PC-9 (cell line): ENCODE results near the gene PAN3. TPM values are rescaled to one million over a fixed set of nuclear protein-coding genes. Genes with fewer than 3 reads are reported as not detected.

ENCODE experiments used
- BruUV-seq: library from RNA; stranded (reverse); fragments of 400-500 nt; replicated peaks from 2 replicates; lab custom pipeline; 2021; lab: Mats Ljungman, UMichigan
- CTCF ChIA-PET: fragments of 300-600 bp; sonication (Branson Sonifier 250); formaldehyde crosslinking; loops from one replicate; lab custom pipeline; 2022; ENCODE audit warnings: antibody characterized with exemption; lab: Charles Lee
- POLR2A ChIA-PET: fragments of 300-600 bp; sonication (Branson Sonifier 250); formaldehyde crosslinking; loops from one replicate; lab custom pipeline; 2022; ENCODE audit warnings: antibody characterized with exemption; ENCODE audit not compliant: unreplicated experiment; lab: Charles Lee
- DNase-seq, 2 experiments: peaks; one replicate each; pipeline versions ENCODE4 v3.0.0 to v3.0.0-alpha.2; 2015 to 2022; ENCODE audit warnings: mixed read lengths in 1 of 2
- H2AFZ ChIP-seq: fragments of 200-600 bp; sonication (generic); 2 replicates; pipeline ENCODE4 v1.8.1; 2017; ENCODE audit warnings: antibody characterized with exemption
- H3F3A ChIP-seq: fragments of 200-600 bp; sonication (generic); 2 replicates; pipeline ENCODE4 v1.8.1; 2017; ENCODE audit warnings: antibody characterized with exemption, mild to moderate bottlenecking, low read depth; ENCODE audit not compliant: insufficient read depth
- H3K27ac ChIP-seq: fragments of 200-600 bp; sonication (generic); 2 replicates; pipeline ENCODE4 v1.6.1; 2016; ENCODE audit warnings: mixed run types
- H3K27me3 ChIP-seq: fragments of 200-600 bp; sonication (generic); 2 replicates; pipeline ENCODE4 v1.6.1; 2016; ENCODE audit warnings: low read depth, mixed run types; ENCODE audit not compliant: insufficient read depth
- H3K36me3 ChIP-seq: fragments of 200-600 bp; sonication (generic); 2 replicates; pipeline ENCODE4 v1.6.1; 2016; ENCODE audit warnings: low read depth, mixed run types
- H3K4me1 ChIP-seq: fragments of 200-600 bp; sonication (generic); replicated peaks from 2 replicates; pipeline ENCODE4 v1.6.1; 2016; ENCODE audit warnings: mixed run types; ENCODE audit not compliant: insufficient read depth
- H3K4me2 ChIP-seq: fragments of 200-600 bp; sonication (generic); 2 replicates; pipeline ENCODE4 v1.6.1; 2017; ENCODE audit warnings: mixed run types
- H3K4me3 ChIP-seq: fragments of 200-600 bp; sonication (generic); 2 replicates; pipeline ENCODE4 v1.6.1; 2016; ENCODE audit warnings: mixed run types
- H3K79me2 ChIP-seq: fragments of 200-600 bp; sonication (generic); 2 replicates; pipeline ENCODE4 v1.6.1; 2017; ENCODE audit warnings: low read depth, mixed run types
- H3K9me2 ChIP-seq: fragments of 200-600 bp; sonication (generic); 2 replicates; pipeline ENCODE4 v1.8.1; 2017; ENCODE audit warnings: mild to moderate bottlenecking; ENCODE audit not compliant: insufficient read depth
- H3K9me3 ChIP-seq: fragments of 200-600 bp; sonication (generic); 2 replicates; pipeline ENCODE4 v1.8.1; 2016; ENCODE audit warnings: low read depth; ENCODE audit not compliant: insufficient read depth
- H4K20me1 ChIP-seq: fragments of 200-600 bp; sonication (generic); 2 replicates; pipeline ENCODE4 v1.8.1; 2017; ENCODE audit not compliant: insufficient read depth
- EZH2 ChIP-seq: fragments of 200-600 bp; sonication (generic); IDR thresholded peaks from 2 replicates; pipeline ENCODE4 v1.8.0; 2017; ENCODE audit warnings: antibody characterized with exemption, low read depth
- intact Hi-C: fragments of 100-400 bp; cut with micrococcal nuclease; formaldehyde crosslinking; loops from one replicate; pipeline ENCODE4 v1.10.0; 2022; ENCODE audit not compliant: unreplicated experiment
- total RNA-seq: library from RNA; stranded (reverse); gene quantifications from 2 replicates; pipeline ENCODE4 v1.2.3, GENCODE V29; 2021
- TF ChIP-seq, protein P1 (sequence below): fragments of 200-600 bp; sonication (generic); conservative IDR thresholded peaks from 2 replicates; pipeline ENCODE4 v1.6.1; 2017; ENCODE audit warnings: mixed run types, antibody characterized with exemption, mild to moderate bottlenecking, moderate library complexity

PAN3 gene
- total RNA-seq, 1 experiment from 2014 or later = 34.6 TPM

DNA sequence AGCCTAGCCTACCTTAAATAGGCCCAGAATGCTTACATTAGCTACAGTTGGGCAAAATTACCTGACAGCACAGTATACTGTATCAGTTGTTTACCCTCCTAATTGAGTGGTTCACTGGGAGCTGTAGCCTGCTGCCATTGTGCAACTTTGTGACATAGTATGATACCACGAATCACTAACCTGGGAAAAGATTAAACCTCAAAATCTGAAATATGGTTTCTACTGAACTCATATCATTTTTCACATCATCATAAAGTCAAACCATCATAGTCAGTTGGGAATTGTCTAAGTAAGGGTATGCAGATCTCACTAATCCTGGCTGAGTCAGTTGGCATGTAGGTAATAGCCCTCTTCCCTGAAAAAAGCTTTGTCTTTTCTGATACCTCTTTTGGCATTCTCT is 9.2 kb downstream of the PAN3 start:
- Histone ChIP-seq H3K36me3 (peaks cover 3% of the 10 kb centered on the region; the same call in 1 of the 2 replicates), H2AFZ (no peak overlapping the region), H3K4me3 (no peak overlapping the region), H3K4me1 (peaks cover 15% of the 10 kb centered on the region), H3K4me2 (no peak overlapping the region), H3K27ac (no peak overlapping the region), H3K9me2 (no peaks in the 10 kb centered on the region), H3K79me2 (peaks cover 100% of the 10 kb centered on the region), H4K20me1 (peaks cover 62% of the 10 kb centered on the region), H3K9me3 (no peaks in the 10 kb centered on the region), H3K27me3 (no peaks in the 10 kb centered on the region), H3F3A (no peaks in the 10 kb centered on the region; the same call in 1 of the 2 replicates)
- POLR2A ChIA-PET = no interaction called here
- no TSS peak for BruUV-seq
- CTCF ChIA-PET = no interaction called here
- peak in 1 of 2 experiments; percentile 49 for DNase-seq
- intact Hi-C loops = no loop called here
- TF ChIP-seq, protein P1, sequence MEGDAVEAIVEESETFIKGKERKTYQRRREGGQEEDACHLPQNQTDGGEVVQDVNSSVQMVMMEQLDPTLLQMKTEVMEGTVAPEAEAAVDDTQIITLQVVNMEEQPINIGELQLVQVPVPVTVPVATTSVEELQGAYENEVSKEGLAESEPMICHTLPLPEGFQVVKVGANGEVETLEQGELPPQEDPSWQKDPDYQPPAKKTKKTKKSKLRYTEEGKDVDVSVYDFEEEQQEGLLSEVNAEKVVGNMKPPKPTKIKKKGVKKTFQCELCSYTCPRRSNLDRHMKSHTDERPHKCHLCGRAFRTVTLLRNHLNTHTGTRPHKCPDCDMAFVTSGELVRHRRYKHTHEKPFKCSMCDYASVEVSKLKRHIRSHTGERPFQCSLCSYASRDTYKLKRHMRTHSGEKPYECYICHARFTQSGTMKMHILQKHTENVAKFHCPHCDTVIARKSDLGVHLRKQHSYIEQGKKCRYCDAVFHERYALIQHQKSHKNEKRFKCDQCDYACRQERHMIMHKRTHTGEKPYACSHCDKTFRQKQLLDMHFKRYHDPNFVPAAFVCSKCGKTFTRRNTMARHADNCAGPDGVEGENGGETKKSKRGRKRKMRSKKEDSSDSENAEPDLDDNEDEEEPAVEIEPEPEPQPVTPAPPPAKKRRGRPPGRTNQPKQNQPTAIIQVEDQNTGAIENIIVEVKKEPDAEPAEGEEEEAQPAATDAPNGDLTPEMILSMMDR = no peak
- no peak for TF ChIP-seq EZH2

DNA sequence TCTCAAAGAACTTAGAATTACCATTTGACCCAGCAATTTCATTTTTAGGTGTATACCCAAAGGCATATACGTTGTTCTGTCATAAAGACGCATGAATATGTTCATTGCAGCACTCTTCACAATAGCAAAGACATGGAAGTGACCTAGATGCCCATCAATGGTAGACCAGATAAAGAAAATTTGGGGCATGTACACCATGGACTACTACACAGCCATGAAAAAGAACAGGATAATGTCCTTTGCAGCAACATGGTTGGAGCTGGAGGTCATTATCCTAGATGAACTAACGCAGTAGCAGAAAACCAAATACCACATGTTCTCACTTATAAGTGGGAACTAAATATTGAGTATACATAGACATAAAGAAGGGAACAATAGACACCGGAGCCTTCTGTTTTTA is 20.7 kb downstream of the PAN3 start:
- Histone ChIP-seq H3K79me2 (peaks cover 96% of the 10 kb centered on the region), H3K9me2 (no peaks in the 10 kb centered on the region), H3K27me3 (no peaks in the 10 kb centered on the region), H3K36me3 (no peaks in the 10 kb centered on the region), H3K4me1 (peaks cover 12% of the 10 kb centered on the region), H3K4me2 (no peak overlapping the region), H3F3A (no peaks in the 10 kb centered on the region), H3K4me3 (no peak overlapping the region), H2AFZ (no peak overlapping the region), H3K27ac (no peak overlapping the region), H4K20me1 (peaks cover 18% of the 10 kb centered on the region; the same call in 1 of the 2 replicates), H3K9me3 (no peaks in the 10 kb centered on the region)
- POLR2A ChIA-PET = no interaction called here
- no peak for DNase-seq
- intact Hi-C loops = no loop called here
- TF ChIP-seq, protein P1 = no peak
- TF ChIP-seq EZH2 = no peak
- BruUV-seq = no TSS peak
- CTCF ChIA-PET = interaction anchor here (0.6 kb wide), 1 partner anchor 620 kb away, joined by 3 read pairs; no protein-coding TSS in a partner anchor

DNA sequence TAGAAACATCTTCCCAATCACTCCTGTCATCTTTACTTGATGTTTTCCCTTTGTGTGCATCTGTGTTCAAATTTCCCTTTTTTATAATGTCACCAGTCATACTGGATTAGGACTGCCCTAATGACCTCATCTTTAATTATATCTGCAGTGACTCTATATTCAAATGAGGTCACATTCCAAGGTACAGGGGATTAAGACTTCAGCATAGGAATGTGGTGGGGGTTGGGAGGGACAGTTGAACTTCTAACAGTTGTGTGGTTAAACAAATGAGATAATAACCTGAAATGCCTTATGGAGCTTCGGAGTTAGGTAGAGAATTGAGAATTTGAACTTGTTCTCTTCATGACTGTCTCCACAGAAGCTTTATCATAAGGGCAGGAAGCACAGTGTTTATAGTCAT is 23.0 kb downstream of the PAN3 start:
- Histone ChIP-seq H2AFZ (no peak overlapping the region), H3K4me1 (peaks cover 12% of the 10 kb centered on the region), H3K79me2 (peaks cover 96% of the 10 kb centered on the region), H3K9me3 (0 out of 2 replicates have a peak, but pooled peaks cover 4% of the 10 kb centered on the region), H4K20me1 (peaks cover 27% of the 10 kb centered on the region), H3K27ac (peak overlapping the region; percentile 21; the same call in 1 of the 2 replicates), H3K36me3 (no peaks in the 10 kb centered on the region), H3K4me2 (no peak overlapping the region), H3K27me3 (no peaks in the 10 kb centered on the region), H3F3A (no peaks in the 10 kb centered on the region), H3K9me2 (no peaks in the 10 kb centered on the region), H3K4me3 (no peak overlapping the region)
- no TSS peak for BruUV-seq
- POLR2A ChIA-PET = no interaction called here
- intact Hi-C loops = no loop called here
- CTCF ChIA-PET = no interaction called here
- DNase-seq = peak in 1 of 2 experiments; percentile 48
- TF ChIP-seq EZH2 = no peak
- TF ChIP-seq, protein P1 = no peak
